ENCODE data around the gene GPRC5A.

GRCh38 chr12:12909228-12909994, 18.0 kb downstream of the GPRC5A start:
- no peak for TF ChIP-seq REST (IDR thresholded peaks at IDR 0.05; ENCODE audit: insufficient read depth in 1 of 2, low read depth in 2 of 2, low read length in 2 of 2)
- TF ChIP-seq FOXP2 (optimal IDR thresholded peaks at IDR 0.05; ENCODE audit: borderline replicate concordance, extremely low read depth, extremely low read length, insufficient read depth): no peak
- no peak for TF ChIP-seq TAF1 (IDR thresholded peaks at IDR 0.05; ENCODE audit: borderline replicate concordance, insufficient read depth, low read length)
